Fibroblast of lung (primary cell): ENCODE data around the gene STX17. TPM values are rescaled to one million over a fixed set of nuclear protein-coding genes. Genes with fewer than 3 reads are reported as not detected.

Source experiments
- DNase-seq, 2 donors: peaks; one replicate each; pipeline versions ENCODE4 v3.0.0 to v3.0.0-alpha.2; 2010; ENCODE audit warnings: low read depth in 2 of 2
- H2AFZ ChIP-seq: 2 replicates; pipeline ENCODE4 v1.5.1; 2012; ENCODE audit warnings: low read length, control low read depth, inconsistent platforms
- H3K27ac ChIP-seq: 2 replicates; pipeline ENCODE4 v1.5.1; 2011; ENCODE audit warnings: low read length, control low read depth; ENCODE audit not compliant: insufficient read depth
- H3K27me3 ChIP-seq: 2 replicates; pipeline ENCODE4 v1.5.1; 2011; ENCODE audit warnings: mild to moderate bottlenecking, low read length; ENCODE audit not compliant: control insufficient read depth, insufficient read depth
- H3K36me3 ChIP-seq: 2 replicates; pipeline ENCODE4 v1.5.1; 2011; ENCODE audit warnings: low read length; ENCODE audit not compliant: control insufficient read depth, insufficient read depth
- H3K4me1 ChIP-seq: 2 replicates; pipeline ENCODE4 v1.5.1; 2011; ENCODE audit warnings: low read length; ENCODE audit not compliant: control insufficient read depth, insufficient read depth; ENCODE audit errors: extremely low read depth
- H3K4me2 ChIP-seq: 2 replicates; pipeline ENCODE4 v1.5.1; 2011; ENCODE audit warnings: low read length, control low read depth; ENCODE audit not compliant: insufficient read depth; ENCODE audit errors: extremely low read depth
- H3K4me3 ChIP-seq, 4 experiments: fragments of 200-600 bp in 1 of 4; sonication (generic) in 1 of 4; replicated peaks in 1 of 4; 2 replicates each; pipeline ENCODE4 v1.5.1; 2011 to 2016; ENCODE audit warnings: low read length in 4 of 4, low read depth in 3 of 4, mild to moderate bottlenecking in 3 of 4, control low read depth in 2 of 4, inconsistent platforms in 1 of 4, mixed read lengths in 1 of 4; ENCODE audit not compliant: insufficient read depth in 1 of 4; ENCODE audit errors: control extremely low read depth in 1 of 4
- H3K79me2 ChIP-seq: 2 replicates; pipeline ENCODE4 v1.5.1; 2012; ENCODE audit warnings: mild to moderate bottlenecking, low read length, inconsistent platforms; ENCODE audit not compliant: control insufficient read depth, insufficient read depth
- H3K9ac ChIP-seq: 2 replicates; pipeline ENCODE4 v1.5.1; 2011; ENCODE audit warnings: mild to moderate bottlenecking, low read length, control low read depth; ENCODE audit not compliant: insufficient read depth
- H3K9me3 ChIP-seq: 2 replicates; pipeline ENCODE4 v1.5.1; 2012; ENCODE audit warnings: low read depth, low read length; ENCODE audit not compliant: control insufficient read depth, insufficient read depth
- H4K20me1 ChIP-seq: 2 replicates; pipeline ENCODE4 v1.5.1; 2011; ENCODE audit warnings: low read length; ENCODE audit not compliant: control insufficient read depth, insufficient read depth; ENCODE audit errors: extremely low read depth
- CTCF ChIP-seq, 2 donors: IDR thresholded peaks in 1 of 2; conservative IDR thresholded peaks in 1 of 2; 1 replicate in 1 of 2; 2 replicates in 1 of 2; pipeline ENCODE4 v1.5.1; 2011 to 2012; ENCODE audit warnings: low read length in 2 of 2, control low read depth in 1 of 2, inconsistent platforms in 1 of 2, low read depth in 1 of 2, mild to moderate bottlenecking in 1 of 2
- EZH2 ChIP-seq: IDR thresholded peaks from 2 replicates; pipeline ENCODE4 v1.5.1; 2012; ENCODE audit warnings: low read length, control low read depth, mild to moderate bottlenecking; ENCODE audit errors: missing control alignments
- polyA plus RNA-seq, 2 donors: library from polyadenylated mRNA; depleted of rRNA in 1 of 2; stranded (reverse) in 1 of 2; unstranded in 1 of 2; fragments of >200 nt; gene quantifications; 2 replicates each; pipeline ENCODE4 v1.2.1, GENCODE V29; 2011 to 2012; ENCODE audit warnings: missing spikeins in 1 of 2
- total RNA-seq: library from RNA; depleted of rRNA; stranded (reverse); fragments of >200 nt; gene quantifications from 2 replicates; pipeline ENCODE4 v1.2.1, GENCODE V29; 2014

The STX17 gene
- total and polyA plus RNA-seq, 2 donors (not counting 1 experiment from before 2014, with no cell fraction given), result 18.8 to 27.9 TPM

- no peaks in the 10 kb centered on the region for H3K36me3 ChIP-seq
- no peak overlapping the region for H3K4me3 ChIP-seq
- H3K4me2 ChIP-seq, result no peak overlapping the region
- no peak overlapping the region for H3K27ac ChIP-seq
- no peak for DNase-seq
- no peak for TF ChIP-seq EZH2
- TF ChIP-seq CTCF (conservative IDR thresholded peaks at IDR 0.05 in 1 of 2, IDR thresholded peaks at IDR 0.05 in 1 of 2; ENCODE audit: low read depth in 1 of 2, low read length in 2 of 2), result no peak
- H3K27me3 ChIP-seq, result no peaks in the 10 kb centered on the region
- no peak overlapping the region for H2AFZ ChIP-seq
- H3K4me1 ChIP-seq, result no peaks in the 10 kb centered on the region
- no peaks in the 10 kb centered on the region for H3K79me2 ChIP-seq
- no peak overlapping the region for H3K9ac ChIP-seq
- H3K9me3 ChIP-seq, result no peaks in the 10 kb centered on the region
- H4K20me1 ChIP-seq, result no peaks in the 10 kb centered on the region
Measured at GRCh38 chr9:100019541-100019940, 113.1 kb downstream of the STX17 start.

Other genes with a start within 250 kb of the STX17 start
- 5.6 and 9.1 TPM in 2 replicates for gene NR4A3, start 84.8 kb upstream of the STX17 start, total RNA-seq
- gene NR4A3, start 84.8 kb upstream of the STX17 start, polyA plus RNA-seq, result 2.6 and 8.2 TPM in 2 replicates
- 6.9 and 8.6 TPM in 2 replicates for gene ERP44, start 192.3 kb downstream of the STX17 start, total RNA-seq
- 18.9 and 24.0 TPM in 2 replicates for gene ERP44, start 192.3 kb downstream of the STX17 start, polyA plus RNA-seq
- 33.1 and 45.4 TPM in 2 replicates for gene INVS, start 192.6 kb downstream of the STX17 start, total RNA-seq
- 12.9 and 13.1 TPM in 2 replicates for gene INVS, start 192.6 kb downstream of the STX17 start, polyA plus RNA-seq